Sigmoid colon (tissue), 3 donors: ENCODE data around the gene PRTN3.

Source experiments
- POLR2A ChIP-seq, 2 donors: fragments of 450-650 bp; IDR thresholded peaks; one replicate each; pipeline ENCODE4 v1.6.1; 2016; ENCODE audit warnings: antibody characterized with exemption in 2 of 2, mild to moderate bottlenecking in 2 of 2, moderate library complexity in 2 of 2
- TF ChIP-seq, protein P1 (sequence below), 4 experiments: fragments of 450-650 bp in 3 of 4; fragments of 200-600 bp in 1 of 4; IDR thresholded peaks; one replicate each; pipeline ENCODE4 v1.5.1; 2016 to 2019; ENCODE audit warnings: antibody characterized with exemption in 4 of 4, mild to moderate bottlenecking in 3 of 4, moderate library complexity in 2 of 4

DNA sequence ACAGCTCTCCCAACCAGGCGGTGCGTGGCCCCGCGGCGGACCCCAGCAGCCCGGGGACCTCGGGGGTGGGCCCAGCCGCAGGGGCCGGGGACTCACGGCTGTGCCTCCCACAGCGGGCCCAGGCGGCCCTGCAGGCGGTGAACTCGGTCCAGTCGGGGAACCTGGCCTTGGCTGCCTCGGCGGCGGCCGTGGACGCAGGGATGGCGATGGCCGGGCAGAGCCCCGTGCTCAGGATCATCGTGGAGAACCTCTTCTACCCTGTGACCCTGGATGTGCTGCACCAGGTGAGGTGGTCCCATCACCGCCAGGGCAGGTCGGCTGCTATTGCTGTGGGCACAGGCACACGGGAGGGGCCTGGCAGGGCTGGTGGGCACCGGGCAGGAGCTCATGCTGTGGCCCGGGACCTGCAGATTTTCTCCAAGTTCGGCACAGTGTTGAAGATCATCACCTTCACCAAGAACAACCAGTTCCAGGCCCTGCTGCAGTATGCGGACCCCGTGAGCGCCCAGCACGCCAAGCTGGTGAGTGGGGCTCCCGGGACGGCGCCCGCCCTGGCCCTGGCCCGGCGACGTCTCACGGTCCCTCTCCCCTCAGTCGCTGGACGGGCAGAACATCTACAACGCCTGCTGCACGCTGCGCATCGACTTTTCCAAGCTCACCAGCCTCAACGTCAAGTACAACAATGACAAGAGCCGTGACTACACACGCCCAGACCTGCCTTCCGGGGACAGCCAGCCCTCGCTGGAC is 36.2 kb upstream of the PRTN3 start:
- TF ChIP-seq, protein P1, sequence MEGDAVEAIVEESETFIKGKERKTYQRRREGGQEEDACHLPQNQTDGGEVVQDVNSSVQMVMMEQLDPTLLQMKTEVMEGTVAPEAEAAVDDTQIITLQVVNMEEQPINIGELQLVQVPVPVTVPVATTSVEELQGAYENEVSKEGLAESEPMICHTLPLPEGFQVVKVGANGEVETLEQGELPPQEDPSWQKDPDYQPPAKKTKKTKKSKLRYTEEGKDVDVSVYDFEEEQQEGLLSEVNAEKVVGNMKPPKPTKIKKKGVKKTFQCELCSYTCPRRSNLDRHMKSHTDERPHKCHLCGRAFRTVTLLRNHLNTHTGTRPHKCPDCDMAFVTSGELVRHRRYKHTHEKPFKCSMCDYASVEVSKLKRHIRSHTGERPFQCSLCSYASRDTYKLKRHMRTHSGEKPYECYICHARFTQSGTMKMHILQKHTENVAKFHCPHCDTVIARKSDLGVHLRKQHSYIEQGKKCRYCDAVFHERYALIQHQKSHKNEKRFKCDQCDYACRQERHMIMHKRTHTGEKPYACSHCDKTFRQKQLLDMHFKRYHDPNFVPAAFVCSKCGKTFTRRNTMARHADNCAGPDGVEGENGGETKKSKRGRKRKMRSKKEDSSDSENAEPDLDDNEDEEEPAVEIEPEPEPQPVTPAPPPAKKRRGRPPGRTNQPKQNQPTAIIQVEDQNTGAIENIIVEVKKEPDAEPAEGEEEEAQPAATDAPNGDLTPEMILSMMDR (IDR thresholded peaks at IDR 0.05), result no peak
- TF ChIP-seq POLR2A (IDR thresholded peaks at IDR 0.05), result no peak
